GM19463 (cell line): ENCODE measurements around the gene PPP1R9A.

Experiments used
- ATAC-seq: cut with Tn5 transposase; IDR thresholded peaks from one replicate; pipeline ENCODE4 v1.9.1; 2021; ENCODE audit warnings: mild to moderate bottlenecking, moderate library complexity; ENCODE audit not compliant: unreplicated experiment

The PPP1R9A gene

DNA sequence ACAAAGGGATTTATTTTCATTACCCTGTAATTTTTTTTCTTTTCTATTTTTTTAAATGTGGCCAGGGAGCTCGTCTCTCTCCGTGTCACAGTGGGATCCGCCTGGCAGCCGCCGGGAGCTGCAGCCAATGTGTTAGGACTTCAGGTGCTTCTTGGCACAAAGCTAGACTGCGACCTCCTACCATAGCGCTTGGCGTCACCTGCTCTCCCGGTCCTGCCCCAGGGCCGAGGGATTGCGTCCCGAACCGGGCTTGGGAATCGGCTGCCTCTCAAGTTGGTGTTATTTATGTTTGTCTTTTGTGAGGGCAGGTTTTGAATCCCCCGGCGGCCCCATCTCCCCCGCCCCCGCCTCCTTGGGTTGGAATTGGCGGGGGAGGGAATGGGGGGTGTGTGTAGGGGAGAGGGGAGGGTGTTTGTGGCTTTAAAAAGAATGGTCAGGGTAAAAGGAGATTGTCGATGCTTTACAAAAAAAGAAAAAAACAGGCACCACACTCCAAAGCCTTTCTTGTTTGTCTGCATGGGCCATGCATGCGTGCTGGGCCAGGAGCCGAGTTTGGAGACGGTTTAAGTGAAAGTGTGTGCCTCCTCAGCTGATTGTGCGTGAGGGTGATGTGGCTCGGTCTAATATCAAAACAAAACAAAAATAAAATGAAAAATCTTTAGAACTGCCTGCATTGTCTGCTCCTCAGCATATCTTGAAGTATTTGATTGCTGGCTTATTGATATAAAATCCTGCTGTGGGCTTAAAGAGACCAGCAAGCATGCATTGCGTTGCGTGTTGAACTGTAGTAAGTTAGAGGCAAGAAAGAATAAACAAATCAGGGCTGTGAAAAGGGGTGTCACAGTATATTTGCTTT is 1.2 kb downstream of the PPP1R9A start:
- ATAC-seq, result no peak

DNA sequence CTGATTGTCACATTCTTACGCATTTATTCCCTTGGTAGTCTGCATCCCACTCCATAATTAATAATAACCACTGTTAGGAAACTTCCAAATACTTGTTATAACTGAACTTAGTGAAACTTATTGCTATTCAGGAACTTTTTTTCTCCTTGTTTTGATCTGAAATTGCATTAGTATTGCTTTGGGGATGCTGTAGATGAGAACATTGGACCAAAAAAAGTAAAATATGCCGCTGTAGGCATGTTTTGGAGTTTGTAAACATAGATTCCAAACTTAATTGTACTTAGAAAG is 1.7 kb downstream of the PPP1R9A start:
- no peak for ATAC-seq

DNA sequence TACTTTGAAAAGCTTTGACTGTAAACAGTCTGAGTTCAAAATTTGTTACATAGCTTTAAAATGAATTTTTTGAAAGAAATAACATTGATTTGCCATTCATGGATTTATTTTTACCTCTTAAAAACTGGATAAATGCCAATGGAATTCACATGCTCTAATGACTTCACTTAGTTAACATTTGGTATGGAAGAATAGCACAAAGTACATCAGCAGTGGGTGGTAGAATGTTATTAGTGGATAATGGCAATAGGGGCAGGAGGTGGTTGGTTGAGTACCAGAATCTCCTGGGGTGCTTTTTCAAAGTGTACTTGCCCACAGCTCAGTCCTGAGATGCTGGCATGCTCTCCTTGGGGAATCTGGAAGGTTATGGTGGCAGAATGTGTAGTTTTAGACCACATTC is 4.7 kb downstream of the PPP1R9A start:
- no peak for ATAC-seq

DNA sequence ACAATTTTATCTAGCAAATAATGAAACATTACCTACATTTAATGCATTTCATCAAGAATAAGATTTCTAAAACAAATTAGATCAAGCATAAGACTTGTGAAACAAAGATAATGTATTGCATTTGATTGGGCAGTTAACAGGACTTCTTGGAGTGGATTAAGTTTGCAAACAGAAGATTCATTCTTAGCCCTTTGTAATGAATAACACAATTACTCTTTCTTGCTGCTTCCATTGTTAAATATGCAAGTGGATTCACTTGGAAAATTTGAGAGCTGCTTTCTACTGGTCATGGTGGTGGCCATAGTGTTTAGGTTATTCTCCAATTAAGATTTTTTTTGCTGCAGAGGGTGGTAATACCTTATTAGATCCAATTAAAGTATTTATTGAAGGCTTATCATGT is 6.0 kb downstream of the PPP1R9A start:
- ATAC-seq, result no peak

DNA sequence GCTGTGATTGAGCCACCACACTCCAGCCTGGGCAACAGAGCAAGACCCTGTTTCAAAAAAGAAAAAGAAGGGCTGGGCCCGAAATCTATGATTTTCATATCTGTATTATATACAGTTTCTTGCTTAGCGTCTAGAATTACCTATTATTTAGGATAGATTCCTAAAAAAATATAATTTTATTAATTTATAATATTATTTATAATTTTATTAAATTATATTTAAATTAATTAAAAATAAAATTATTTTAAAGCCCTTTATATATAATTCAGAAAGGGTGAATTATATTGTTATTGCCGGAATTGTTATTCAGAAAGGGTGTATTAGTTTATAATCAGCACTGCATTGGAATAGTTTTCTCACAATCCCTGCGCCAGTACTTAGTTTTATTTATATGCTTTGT is 14.5 kb downstream of the PPP1R9A start:
- ATAC-seq, result no peak

DNA sequence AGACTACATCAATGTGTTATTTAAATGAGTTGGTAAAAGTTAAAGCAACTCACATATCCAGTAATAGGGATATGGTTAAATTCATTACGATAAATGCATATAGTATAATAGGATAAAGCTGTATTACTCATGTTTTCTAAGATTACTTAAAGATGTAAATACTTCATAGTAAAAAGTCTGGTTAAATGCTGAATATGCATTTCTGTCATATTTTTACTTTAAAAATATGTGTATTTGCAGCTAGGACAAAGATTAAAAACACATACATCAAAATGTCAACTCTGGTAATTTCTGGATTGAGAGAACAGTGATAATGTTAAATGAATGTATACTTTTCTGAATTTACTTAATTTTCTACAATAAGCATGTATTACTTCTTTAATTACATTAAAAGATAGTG is 15.1 kb downstream of the PPP1R9A start:
- no peak for ATAC-seq

DNA sequence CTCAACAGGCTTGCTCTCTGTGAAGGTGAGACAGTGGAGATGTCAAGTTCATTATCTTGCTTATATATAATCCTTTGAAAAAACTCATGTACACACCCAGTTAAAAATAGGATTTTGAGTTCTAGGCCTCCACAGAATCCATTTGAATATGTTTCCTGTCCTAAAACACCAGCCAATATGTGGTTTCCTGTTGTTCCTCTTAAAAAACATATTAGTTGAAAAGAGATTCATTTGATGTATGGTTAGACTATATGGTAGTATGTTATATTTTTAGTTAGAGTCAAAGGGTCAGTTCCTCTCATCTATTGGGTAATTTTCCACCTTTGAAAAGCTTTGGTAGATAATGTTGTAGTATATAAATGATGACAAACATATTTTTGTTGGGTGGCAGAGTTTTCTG is 16.0 kb downstream of the PPP1R9A start:
- ATAC-seq, result no peak

DNA sequence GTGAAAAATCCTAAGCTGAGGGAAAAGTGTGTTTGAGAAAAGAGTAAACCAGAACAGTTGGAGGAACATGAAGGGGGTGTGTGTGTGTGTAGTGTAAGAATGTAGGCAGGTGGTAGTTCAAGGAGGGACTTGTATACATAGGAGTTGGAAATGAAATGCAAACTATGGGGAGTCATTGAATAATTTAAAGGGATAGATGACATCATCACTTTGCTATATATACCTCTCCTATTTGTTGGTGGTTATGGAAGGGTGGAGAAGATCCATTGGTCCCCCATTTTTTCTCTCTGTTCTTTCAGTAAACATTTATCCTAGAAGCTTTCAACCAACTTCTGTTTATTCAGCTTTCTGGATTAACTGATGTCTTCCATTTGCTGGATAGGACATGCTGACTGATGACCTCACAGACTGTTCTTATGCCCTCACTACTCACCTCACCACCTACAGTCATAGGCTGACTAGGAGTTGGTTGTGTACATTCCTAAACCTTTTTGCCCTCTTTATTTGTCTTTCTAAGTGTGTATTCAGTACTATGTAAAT is 20.8 kb downstream of the PPP1R9A start:
- no peak for ATAC-seq

DNA sequence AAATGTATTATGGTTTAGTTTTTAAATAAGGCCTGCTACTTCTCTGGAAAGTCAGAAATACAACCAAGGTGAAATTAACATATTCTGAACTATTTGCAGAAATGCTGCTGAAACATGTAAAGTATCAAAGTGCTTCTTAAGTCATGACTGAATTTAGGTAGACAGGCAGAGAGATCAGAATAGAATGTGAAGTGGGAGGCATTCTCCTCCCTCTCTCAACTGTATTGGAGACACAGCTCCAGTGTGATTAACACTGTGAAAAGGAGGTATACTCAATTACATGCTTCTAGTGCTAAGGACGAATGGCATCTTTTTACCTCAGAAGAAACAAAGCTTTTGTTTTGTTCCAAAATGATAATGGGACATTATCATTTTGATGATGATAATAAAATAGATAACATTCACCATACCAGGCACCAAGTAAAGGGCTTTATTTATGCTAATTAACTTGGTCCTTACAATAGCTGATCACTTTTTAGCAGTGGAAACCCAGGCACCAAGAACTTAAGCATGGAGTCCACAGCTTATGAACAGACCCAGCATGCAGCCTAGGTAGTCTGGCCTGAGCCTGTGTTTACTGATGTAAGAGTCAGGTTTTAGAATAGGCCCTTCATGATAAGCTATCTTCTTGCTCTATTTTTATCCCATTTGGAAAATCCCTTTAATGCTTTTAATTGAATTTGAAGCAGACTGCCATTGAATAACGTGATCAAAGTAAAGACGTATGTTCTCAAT is 26.0 kb downstream of the PPP1R9A start:
- no peak for ATAC-seq

DNA sequence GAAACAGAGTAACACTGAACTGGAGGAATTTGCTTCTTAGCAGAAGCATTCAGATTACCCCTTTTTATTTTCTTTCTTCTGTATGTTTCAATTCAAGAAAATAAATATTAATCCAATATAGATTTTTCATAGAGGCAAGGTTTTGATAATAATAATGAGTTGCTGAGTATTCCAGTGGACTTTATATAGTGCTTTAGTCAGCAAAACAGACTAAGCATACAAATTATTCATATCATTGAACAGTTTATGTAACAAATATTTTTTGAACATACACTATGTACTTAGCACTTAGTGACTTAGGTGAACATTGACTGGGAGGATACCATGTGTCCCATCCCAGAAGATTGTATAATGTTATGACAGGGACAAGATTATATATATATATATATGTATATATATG is 32.0 kb downstream of the PPP1R9A start:
- no peak for ATAC-seq

DNA sequence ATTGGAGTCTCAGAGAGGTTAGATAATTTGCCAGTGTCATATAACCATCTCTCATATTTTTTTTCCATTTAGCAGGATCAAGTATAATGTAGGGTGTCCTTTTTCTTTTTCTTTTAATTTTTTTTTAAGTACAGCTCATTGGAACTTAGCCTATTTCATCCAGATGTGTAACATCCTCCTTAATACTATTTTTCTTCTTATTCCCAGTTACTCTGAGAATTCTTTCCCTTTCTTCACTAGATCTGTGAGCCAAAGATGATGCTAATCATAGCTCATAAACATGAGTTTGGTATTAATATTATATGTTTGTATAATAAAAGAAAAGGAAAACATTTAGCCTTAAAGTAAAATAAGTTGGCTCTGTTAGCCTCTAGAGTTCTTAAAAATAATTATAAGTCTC is 32.8 kb downstream of the PPP1R9A start:
- no peak for ATAC-seq

DNA sequence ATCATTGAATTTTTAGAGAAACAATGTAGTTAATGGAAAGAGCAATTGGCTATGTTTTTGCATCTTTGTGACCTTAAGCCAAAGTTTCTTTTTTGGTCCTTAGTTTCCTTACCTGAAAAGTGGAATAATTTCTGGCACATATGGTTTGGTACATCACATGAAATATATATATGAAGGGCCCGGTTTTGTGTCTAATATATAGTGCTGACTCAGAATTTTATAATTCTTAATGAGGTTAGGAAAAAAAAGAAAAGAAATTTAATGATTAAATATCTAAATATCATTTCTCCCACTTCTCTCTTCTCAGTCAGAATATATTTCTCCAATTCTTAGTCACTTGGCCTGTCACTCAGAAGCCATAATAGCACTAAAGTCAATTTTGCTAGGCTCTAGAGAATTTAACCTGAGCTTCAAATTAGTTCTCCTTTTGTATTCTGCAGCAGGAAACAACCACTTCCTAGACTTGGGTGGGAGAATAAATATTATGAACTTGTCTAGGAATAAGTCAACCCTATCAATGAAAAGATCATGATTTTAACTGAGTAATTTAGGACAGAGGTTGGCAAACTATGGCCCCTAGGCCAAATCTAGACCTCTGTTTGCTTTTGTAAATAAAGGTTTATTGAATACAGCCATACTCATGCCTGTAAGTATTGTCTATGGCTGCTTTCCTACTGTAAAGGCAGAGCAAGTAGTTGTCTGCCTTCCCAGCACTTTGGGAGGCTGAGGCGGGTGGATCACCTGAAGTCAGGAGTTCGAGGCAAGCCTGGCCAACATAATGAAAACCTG is 34.6 kb downstream of the PPP1R9A start:
- no peak for ATAC-seq

DNA sequence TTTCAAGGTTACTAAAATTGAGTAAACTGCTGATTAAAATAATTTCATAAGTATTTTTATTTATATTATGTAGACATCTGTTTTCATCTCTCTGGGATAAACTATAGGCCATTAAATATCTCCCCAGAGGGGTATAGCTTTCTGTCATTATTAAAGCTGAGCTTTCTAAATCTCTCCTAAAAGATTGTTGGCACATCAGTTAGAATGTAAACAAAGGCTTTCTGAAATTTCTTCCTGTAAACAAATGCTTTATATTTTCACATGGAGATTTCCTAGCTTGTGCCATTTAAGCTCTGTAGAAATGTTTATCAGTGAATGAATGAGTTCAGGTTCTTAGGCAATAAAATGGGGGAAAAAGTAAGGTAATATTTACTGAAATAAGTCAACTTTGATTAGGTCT is 35.7 kb downstream of the PPP1R9A start:
- no peak for ATAC-seq

DNA sequence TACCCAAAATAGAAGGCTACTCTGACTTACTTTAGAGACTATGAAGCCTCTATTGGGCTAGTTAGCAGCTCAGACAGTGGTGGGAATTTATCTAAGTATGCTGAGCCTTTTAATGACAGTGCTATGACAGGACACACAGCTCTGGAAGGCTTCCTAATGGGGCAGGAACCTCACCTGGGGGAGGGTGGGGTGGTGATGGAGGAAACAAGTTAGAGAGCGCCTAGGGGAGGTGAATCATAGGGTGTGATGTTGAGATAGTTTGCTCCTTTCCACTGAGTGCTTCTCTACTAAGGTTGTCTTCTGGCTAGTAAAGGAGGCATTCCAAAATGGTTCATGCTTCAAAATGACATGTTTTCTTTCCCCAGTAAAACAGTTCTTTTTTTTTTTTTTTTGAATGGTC is 42.1 kb downstream of the PPP1R9A start:
- no peak for ATAC-seq

DNA sequence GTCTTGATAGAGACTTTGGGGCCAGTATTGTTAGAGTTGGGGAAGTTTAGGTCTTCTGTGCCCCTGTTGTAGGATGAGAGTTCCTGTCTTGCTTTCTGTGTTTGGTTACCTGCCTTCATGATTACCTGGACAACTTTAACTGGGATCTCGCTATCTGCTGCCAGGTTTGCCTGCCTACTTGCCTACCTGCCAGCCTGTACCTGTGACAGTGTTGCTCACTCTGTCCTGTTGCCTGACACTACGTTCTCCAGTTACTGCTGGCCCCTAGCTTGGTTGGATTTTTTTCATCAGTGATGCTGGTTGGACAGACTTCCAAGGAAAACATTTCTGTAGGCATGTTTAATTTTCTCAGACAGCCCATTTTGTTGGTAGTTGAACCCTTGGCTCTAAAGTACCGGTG is 48.4 kb downstream of the PPP1R9A start:
- no peak for ATAC-seq

DNA sequence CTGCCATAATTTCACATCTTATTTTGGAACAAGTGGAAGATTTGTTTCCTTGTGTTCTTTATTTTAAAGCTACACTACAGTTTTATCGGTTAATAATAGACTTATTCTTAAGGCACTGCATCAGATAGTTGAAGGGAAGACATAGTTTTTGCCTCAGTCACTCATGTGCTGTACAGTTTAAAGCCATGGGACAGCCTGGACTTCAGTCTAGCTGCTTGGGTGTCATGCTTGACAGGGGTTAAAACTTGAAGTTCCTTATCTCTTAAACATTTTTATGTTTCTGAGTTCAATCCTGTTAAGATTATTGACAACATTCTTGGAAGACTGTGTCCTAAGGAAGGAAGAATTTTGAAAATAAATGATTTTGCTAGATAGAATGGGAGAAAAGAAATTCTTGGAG is 49.7 kb downstream of the PPP1R9A start:
- no peak for ATAC-seq

DNA sequence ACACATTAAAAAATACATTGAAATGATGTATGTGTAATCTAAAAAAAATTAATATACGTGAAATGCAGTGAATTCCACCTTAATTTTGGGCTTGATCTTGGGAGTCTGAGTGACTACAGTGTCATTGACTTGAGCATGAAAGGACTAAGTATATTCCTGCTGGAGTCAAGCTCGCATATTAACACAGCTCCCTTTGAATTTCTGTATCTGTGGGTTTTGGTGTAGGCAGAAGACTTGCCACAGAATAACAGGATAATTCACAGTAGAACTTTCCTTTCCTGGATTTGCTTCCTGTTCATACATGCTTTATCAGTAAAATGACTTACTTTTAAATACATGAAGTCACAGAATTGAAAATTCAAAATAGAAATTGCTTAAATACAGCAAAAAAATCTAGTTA is 55.3 kb downstream of the PPP1R9A start:
- no peak for ATAC-seq

DNA sequence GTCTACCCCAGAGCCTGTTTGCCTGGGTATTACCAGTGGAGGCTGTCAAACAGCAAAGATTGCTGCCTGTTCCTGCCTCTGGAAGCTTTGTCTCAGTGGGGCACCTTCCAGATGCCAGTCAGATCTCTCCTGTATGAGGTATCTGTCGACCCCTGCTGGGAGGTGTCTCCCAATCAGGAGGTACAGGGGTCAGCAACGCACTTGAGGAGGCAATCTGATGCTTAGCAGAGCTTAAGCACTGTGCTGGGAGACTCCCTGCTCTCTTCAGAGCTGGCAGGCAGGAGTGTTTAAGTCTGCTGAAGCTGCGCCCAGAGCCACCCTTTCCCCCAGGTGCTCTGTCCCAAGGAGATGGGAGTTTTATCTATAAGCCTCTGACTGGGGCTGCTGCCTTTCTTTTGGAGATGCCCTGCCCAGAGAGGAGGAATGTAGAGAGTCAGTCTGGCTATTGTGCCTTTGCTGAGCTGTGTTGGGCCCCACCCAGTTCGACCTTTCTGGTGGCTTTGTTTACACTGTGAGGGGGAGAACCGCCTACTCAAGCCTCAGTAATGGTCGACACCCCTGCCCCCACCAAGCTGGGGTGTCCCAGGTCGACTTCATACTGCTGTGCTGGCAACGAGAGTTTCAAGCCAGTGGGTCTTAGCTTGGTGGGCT is 62.2 kb downstream of the PPP1R9A start:
- ATAC-seq, result no peak

DNA sequence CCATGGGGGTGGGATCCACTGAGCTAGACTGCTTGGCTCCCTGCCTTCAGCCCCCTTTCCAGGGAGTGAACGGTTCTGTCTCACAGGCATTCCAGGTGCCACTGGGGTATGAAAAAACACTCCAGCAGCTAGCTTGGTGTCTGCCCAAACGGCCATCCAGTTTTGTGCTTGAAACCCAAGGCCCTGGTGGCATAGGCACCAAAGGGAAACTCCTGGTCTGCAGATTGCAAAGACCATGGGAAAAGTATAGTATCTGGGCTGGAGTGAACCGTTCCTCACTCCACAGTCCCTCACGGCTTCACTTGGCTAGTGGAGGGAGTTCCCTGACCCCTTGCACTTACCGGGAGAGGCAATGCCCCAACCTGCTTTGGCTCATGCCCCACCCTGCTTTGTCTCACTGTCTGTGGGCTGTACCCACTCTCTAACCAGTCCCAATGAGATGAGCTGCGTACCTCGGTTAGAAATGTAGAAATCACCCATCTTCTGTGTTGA is 62.7 kb downstream of the PPP1R9A start:
- ATAC-seq, result no peak

DNA sequence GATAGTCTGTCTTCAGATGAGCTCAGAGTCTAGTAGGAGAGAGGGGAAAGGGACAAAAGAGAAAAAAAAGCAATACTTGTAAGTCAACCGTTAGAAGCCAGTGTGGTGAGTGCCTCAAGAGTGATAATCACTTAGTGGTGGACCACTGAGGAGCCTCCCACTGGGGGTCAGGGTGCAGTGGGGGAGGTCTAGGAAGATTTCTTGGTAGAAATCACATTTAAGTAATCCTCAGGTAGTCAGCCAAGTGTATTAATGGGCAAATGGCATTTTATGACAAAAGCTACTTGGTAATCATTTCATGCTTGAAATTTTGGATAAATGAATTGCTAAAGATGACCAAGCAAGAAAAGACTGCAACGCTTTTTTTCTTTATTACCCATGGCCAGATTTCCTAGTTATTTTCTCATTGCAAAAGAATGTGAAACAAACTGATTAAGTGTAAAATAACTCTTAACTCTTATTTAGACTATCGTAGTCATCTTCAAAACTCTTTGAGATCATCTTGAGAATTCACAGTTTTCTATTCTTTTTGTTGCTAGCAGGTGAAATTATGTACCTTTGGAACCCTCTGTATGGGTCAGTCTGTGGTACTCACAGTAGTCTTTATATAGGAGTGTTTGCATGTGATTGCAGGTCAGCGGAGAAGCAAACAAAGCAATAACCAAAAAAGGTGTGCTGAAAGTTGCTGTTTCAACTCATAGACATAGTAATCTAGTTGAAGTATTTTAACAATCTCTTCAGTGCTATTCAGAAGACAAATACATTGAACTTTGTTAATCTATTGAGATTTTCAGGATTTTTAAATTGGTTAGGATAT is 63.9 kb downstream of the PPP1R9A start:
- no peak for ATAC-seq
